K562 (cell line): Measurements from ENCODE around the gene PGS1. TPM values are rescaled to one million over a fixed set of nuclear protein-coding genes. Genes with fewer than 3 reads are reported as not detected.

Experiments
- BRCA1 ChIP-seq, 2 experiments: fragments of 450-650 bp in 1 of 2; sonication (generic) in 1 of 2; formaldehyde crosslinking in 1 of 2; IDR thresholded peaks; 2 replicates each; pipeline versions ENCODE4 v1.5.0 to v1.6.1; 2017 to 2020; ENCODE audit warnings: mild to moderate bottlenecking in 1 of 2, missing genetic modification reagents in 1 of 2
- EP300 ChIP-seq: IDR thresholded peaks from 2 replicates; pipeline ENCODE4 v1.6.1; 2012; ENCODE audit warnings: low read length, improper control_type of control experiment
- polyA plus RNA-seq, 8 experiments: library from polyadenylated mRNA; depleted of rRNA in 4 of 8; stranded (reverse) in 5 of 8; unstranded in 3 of 8; fragments of >200 nt; fragmentation: Nextera tagmentation in 2 of 8; fragmentation: Illumina TruSeq in 1 of 8; extraction: Ambion mirVana in 2 of 8; extraction: Trizol in 1 of 8; gene quantifications; 2 replicates each; pipeline versions ENCODE4 v1.2.1 to v1.2.3, GENCODE V29; 2011 to 2014; ENCODE audit warnings: inconsistent platforms in 1 of 8, missing spikeins in 1 of 8
- total RNA-seq, 7 experiments: library from RNA; depleted of rRNA in 6 of 7; stranded (reverse); fragments of >200 nt in 6 of 7; fragmentation: Illumina TruSeq in 2 of 7; extraction: Trizol in 2 of 7; gene quantifications; 2 replicates each; pipeline versions ENCODE4 v1.2.1 to v1.2.3, GENCODE V29; 2011 to 2021; ENCODE audit warnings: low replicate concordance in 1 of 7
- TF ChIP-seq, protein P1 (sequence below), 2 experiments: fragments of 450-650 bp; formaldehyde crosslinking in 1 of 2; IDR thresholded peaks; 2 replicates each; pipeline versions ENCODE4 v1.4.0 to v1.6.1; 2014 to 2020; ENCODE audit warnings: mild to moderate bottlenecking in 2 of 2, borderline replicate concordance in 1 of 2, low read depth in 1 of 2

The PGS1 gene
- total and polyA plus RNA-seq, 9 of the 15 experiments (the other 6 are each of a cell fraction or from before 2014, with no cell fraction given), result 1.3 to 39.4 (median 22.3) TPM

DNA sequence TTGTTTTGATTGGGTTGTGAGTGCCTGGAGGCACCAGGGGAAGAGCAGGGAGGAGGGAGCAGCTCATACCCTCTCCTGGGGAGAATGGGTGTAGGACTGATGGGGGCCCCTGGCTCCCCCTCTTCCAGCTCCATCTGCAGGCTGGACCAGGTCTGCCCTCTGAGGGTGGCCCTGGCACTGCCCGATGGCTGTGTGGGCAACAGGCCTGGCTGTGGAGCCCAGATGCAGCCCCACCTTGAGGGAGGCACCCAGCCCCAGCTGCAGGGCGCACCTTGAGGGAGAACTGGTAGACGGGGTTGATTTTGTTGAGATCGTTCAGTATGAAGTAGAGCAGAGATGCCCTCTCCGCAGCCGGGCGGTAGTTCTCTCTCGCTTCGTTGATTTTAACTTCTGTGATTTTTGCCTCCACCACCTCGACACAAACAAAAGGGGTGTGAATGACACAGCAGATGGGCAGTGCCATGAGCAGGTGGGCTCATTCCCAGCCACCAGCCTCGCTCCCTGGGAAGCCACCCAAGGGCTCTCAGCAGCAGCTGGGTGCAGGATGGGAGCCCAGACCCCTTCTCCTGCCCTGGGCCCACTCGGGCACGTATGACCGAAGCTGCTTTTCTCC lies 71.6 kb downstream of the PGS1 start (continued):
- TF ChIP-seq, protein P1, sequence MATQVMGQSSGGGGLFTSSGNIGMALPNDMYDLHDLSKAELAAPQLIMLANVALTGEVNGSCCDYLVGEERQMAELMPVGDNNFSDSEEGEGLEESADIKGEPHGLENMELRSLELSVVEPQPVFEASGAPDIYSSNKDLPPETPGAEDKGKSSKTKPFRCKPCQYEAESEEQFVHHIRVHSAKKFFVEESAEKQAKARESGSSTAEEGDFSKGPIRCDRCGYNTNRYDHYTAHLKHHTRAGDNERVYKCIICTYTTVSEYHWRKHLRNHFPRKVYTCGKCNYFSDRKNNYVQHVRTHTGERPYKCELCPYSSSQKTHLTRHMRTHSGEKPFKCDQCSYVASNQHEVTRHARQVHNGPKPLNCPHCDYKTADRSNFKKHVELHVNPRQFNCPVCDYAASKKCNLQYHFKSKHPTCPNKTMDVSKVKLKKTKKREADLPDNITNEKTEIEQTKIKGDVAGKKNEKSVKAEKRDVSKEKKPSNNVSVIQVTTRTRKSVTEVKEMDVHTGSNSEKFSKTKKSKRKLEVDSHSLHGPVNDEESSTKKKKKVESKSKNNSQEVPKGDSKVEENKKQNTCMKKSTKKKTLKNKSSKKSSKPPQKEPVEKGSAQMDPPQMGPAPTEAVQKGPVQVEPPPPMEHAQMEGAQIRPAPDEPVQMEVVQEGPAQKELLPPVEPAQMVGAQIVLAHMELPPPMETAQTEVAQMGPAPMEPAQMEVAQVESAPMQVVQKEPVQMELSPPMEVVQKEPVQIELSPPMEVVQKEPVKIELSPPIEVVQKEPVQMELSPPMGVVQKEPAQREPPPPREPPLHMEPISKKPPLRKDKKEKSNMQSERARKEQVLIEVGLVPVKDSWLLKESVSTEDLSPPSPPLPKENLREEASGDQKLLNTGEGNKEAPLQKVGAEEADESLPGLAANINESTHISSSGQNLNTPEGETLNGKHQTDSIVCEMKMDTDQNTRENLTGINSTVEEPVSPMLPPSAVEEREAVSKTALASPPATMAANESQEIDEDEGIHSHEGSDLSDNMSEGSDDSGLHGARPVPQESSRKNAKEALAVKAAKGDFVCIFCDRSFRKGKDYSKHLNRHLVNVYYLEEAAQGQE (IDR thresholded peaks at IDR 0.05; ENCODE audit: borderline replicate concordance), result no peak
- TF ChIP-seq, protein P1 (CRISPR knock-in tag; IDR thresholded peaks at IDR 0.05; ENCODE audit: low read depth), result no peak
- TF ChIP-seq EP300 (no peak), BRCA1 (IDR thresholded peaks at IDR 0.05) (no peak), BRCA1 (CRISPR knock-in tag; IDR thresholded peaks at IDR 0.05) (no peak)
